Endothelial cell of umbilical vein (primary cell): ENCODE results near the gene MEAK7. TPM values are rescaled to one million over a fixed set of nuclear protein-coding genes. Genes with fewer than 3 reads are reported as not detected.

Source experiments
- BruUV-seq: library from RNA; stranded (reverse); fragments of 400-500 nt; replicated peaks from 2 replicates; lab custom pipeline; 2021; lab: Mats Ljungman, UMichigan
- CTCF ChIA-PET: fragments of 300-600, 350-600 bp; sonication (Branson Sonifier 250); formaldehyde crosslinking; loops from one replicate; lab custom pipeline; 2021; ENCODE audit warnings: antibody characterized with exemption, inconsistent platforms; lab: Charles Lee
- POLR2A ChIA-PET: fragments of 300-600, 350-600 bp; sonication (Branson Sonifier 250); formaldehyde crosslinking; loops from one replicate; lab custom pipeline; 2021; ENCODE audit warnings: antibody characterized with exemption, inconsistent platforms; lab: Charles Lee
- DNase-seq: peaks from one replicate; pipeline ENCODE4 v3.0.0-alpha.2; 2011; ENCODE audit warnings: low read depth, low spot score
- FAIRE-seq: peaks from 2 replicates; lab custom pipeline; 2011; peaks lifted over from hg19 to GRCh38; lab: Jason Lieb, UNC
- H2AFZ ChIP-seq: 2 replicates; pipeline ENCODE4 v1.6.0; 2012; ENCODE audit warnings: low read depth, low read length, control low read depth, inconsistent platforms
- H3K27ac ChIP-seq: 2 replicates; pipeline ENCODE4 v1.5.1; 2011; ENCODE audit warnings: low read depth, mild to moderate bottlenecking, control low read depth, low read length, moderate library complexity; ENCODE audit not compliant: insufficient read depth
- H3K27me3 ChIP-seq, 2 experiments: 2 replicates each; pipeline versions ENCODE4 v1.6.0 to v1.6.1; 2011; ENCODE audit warnings: low read length in 2 of 2, mixed read lengths in 1 of 2; ENCODE audit not compliant: control insufficient read depth in 2 of 2, insufficient read depth in 2 of 2
- H3K36me3 ChIP-seq, 2 experiments: 2 replicates in 1 of 2; 3 replicates in 1 of 2; pipeline ENCODE4 v1.5.1; 2011; ENCODE audit warnings: low read length in 2 of 2, mild to moderate bottlenecking in 1 of 2, moderate library complexity in 1 of 2; ENCODE audit not compliant: control insufficient read depth in 2 of 2, insufficient read depth in 2 of 2; ENCODE audit errors: extremely low read depth in 1 of 2
- H3K4me1 ChIP-seq: 3 replicates; pipeline ENCODE4 v1.5.1; 2011; ENCODE audit warnings: mild to moderate bottlenecking, low read length; ENCODE audit not compliant: control insufficient read depth, insufficient read depth; ENCODE audit errors: extremely low read depth
- H3K4me2 ChIP-seq: 2 replicates; pipeline ENCODE4 v1.6.1; 2011; ENCODE audit warnings: low read length, control low read depth, mixed read lengths; ENCODE audit not compliant: insufficient read depth
- H3K4me3 ChIP-seq, 3 experiments: fragments of 200-600 bp in 1 of 3; sonication (generic), shearing (Covaris generic) in 1 of 3; replicated peaks in 1 of 3; 2 replicates each; pipeline ENCODE4 v1.5.1; 2011 to 2016; ENCODE audit warnings: control low read depth in 3 of 3, low read length in 3 of 3, mild to moderate bottlenecking in 2 of 3, inconsistent platforms in 1 of 3, low read depth in 1 of 3, moderate library complexity in 1 of 3; ENCODE audit not compliant: insufficient read depth in 1 of 3
- H3K79me2 ChIP-seq: 2 replicates; pipeline ENCODE4 v1.6.0; 2012; ENCODE audit warnings: low read length, inconsistent platforms; ENCODE audit not compliant: control insufficient read depth, insufficient read depth
- H3K9ac ChIP-seq: replicated peaks from 2 replicates; pipeline ENCODE3; 2011; ENCODE audit warnings: low read length, control low read depth; ENCODE audit not compliant: insufficient read depth; ENCODE audit errors: extremely low read depth
- H3K9me1 ChIP-seq: replicated peaks from 3 replicates; pipeline ENCODE4 v1.6.0; 2011; ENCODE audit warnings: mild to moderate bottlenecking, low read length; ENCODE audit not compliant: control insufficient read depth, insufficient read depth; ENCODE audit errors: extremely low read depth
- H3K9me3 ChIP-seq: replicated peaks from 2 replicates; pipeline ENCODE4 v1.5.1; 2012; ENCODE audit warnings: low read length, inconsistent platforms; ENCODE audit not compliant: control insufficient read depth, insufficient read depth
- H4K20me1 ChIP-seq: replicated peaks from 2 replicates; pipeline ENCODE3; 2011; ENCODE audit warnings: mild to moderate bottlenecking, low read length; ENCODE audit not compliant: control insufficient read depth, insufficient read depth; ENCODE audit errors: extremely low read depth
- EZH2 ChIP-seq: IDR thresholded peaks from 2 replicates; pipeline ENCODE4 v1.6.1; 2012; ENCODE audit warnings: borderline replicate concordance, low read depth, mild to moderate bottlenecking, moderate library complexity, low read length, inconsistent platforms; ENCODE audit not compliant: severe bottlenecking
- GATA2 ChIP-seq: IDR thresholded peaks from 2 replicates; pipeline ENCODE4 v1.7.0; 2011; ENCODE audit warnings: low read depth, mild to moderate bottlenecking, moderate library complexity, mixed read lengths, low read length; ENCODE audit not compliant: insufficient read length, insufficient read depth
- JUN ChIP-seq: IDR thresholded peaks from 2 replicates; pipeline ENCODE4 v1.6.1; 2011; ENCODE audit warnings: borderline replicate concordance, low read depth; ENCODE audit not compliant: insufficient read length, insufficient read depth
- MYC ChIP-seq: IDR thresholded peaks from one replicate; pipeline ENCODE4 v1.6.1; 2011; ENCODE audit warnings: mild to moderate bottlenecking, low read depth, low read length
- POLR2A ChIP-seq: IDR thresholded peaks from 2 replicates; pipeline ENCODE4 v1.6.1; 2012; ENCODE audit warnings: low read depth, mild to moderate bottlenecking, control low read depth, low read length
- POLR2AphosphoS5 ChIP-seq: IDR thresholded peaks from 2 replicates; pipeline ENCODE4 v1.6.1; 2012; ENCODE audit warnings: low read depth, mild to moderate bottlenecking, control low read depth, low read length, moderate library complexity; ENCODE audit not compliant: insufficient read depth
- dilution Hi-C: fragments of 300-500 bp; cut with MboI; formaldehyde crosslinking; loops from one replicate; pipeline ENCODE4 v1.15.0; 2019; ENCODE audit warnings: low sequenced_read_pairs; ENCODE audit not compliant: extremely low pct_ligation_motif_present
- intact Hi-C: fragments of 100-400 bp; cut with micrococcal nuclease; formaldehyde crosslinking; loops from one replicate; pipeline ENCODE4 v1.10.0; 2022
- polyA plus RNA-seq, 4 experiments: library from polyadenylated mRNA; depleted of rRNA in 3 of 4; stranded (reverse) in 3 of 4; unstranded in 1 of 4; fragments of >200 nt; gene quantifications; 2 replicates each; pipeline versions ENCODE4 v1.2.1 to v1.2.3, GENCODE V29; 2011 to 2012; ENCODE audit warnings: missing spikeins in 1 of 4
- total RNA-seq: library from RNA; stranded (reverse); gene quantifications from 2 replicates; pipeline ENCODE4 v1.2.3, GENCODE V29; 2021
- TF ChIP-seq, protein P1 (sequence below): IDR thresholded peaks from 2 replicates; pipeline ENCODE4 v1.6.1; 2011; ENCODE audit not compliant: insufficient read depth, insufficient read length
- TF ChIP-seq, protein P2 (sequence below), 2 donors: IDR thresholded peaks; 1 replicate in 1 of 2; 2 replicates in 1 of 2; pipeline ENCODE4 v1.5.1; 2011; ENCODE audit warnings: low read length in 2 of 2, mild to moderate bottlenecking in 2 of 2, moderate library complexity in 2 of 2, control low read depth in 1 of 2, inconsistent platforms in 1 of 2, low read depth in 1 of 2; ENCODE audit not compliant: insufficient read depth in 1 of 2; ENCODE audit errors: extremely low read depth in 1 of 2

The MEAK7 gene
- total and polyA plus RNA-seq, 2 donors (not counting 3 experiments of a cell fraction or from before 2014, with no cell fraction given): 16.2 to 22.7 TPM

DNA sequence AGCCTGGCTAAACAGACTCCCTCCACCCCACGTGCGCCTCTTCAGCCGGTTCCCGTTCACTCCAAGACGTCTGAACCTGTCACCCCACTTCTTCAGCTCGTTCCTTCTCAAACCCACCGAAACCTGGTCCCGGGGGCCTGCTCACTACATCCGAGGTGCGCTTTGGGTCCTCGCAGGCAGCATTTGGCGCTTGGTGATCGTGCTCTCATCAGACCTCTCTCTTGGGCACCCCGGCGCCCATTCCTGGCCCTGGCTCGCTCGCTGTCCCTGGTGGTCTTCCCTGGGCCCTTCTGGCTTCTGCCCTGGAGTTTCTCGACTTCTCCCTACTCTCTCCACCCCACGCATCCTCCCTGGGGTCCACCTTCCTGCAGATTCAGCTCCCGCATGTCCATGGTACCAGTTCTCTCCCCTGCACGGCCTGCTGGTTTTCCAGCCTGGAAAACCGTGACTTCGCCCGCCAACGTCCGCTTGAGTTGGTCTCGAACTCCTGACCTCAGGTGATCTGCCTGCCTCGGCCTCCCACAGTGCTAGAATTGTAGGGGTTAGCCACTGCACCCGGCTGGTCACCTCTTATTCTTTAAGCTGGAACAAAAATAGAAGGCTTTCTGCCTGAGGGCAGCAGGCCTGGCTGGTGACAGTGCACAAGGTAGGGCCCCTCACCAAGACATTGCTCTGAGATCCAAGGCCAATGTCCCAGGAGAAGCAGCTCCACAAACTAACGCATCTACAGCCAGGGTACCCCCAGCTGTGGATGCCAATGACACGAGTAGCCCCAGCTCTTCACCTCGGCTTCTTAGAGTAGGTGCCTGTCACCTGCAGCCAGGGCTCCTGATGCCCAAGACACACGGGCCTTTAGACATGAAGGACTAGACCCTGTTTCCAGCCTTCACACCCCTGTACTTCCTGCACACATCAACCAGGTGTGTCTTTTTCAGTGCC is 1.1 kb upstream of the MEAK7 start:
- ChIA-PET POLR2A (interaction anchor here (1.2 kb wide), 1 partner anchor 36 kb away, joined by 3 read pairs; no protein-coding TSS in a partner anchor), CTCF (interaction anchor here (0.7 to 5.0 kb wide), 50 partner anchors 8 to 1309 kb away, joined by 3 to 74 read pairs (median 5); partner anchors contain the start of genes COTL1, KLHL36 and TAF1C)
- Histone ChIP-seq H3K9me1 (no peaks in the 10 kb centered on the region), H3K4me1 (peaks cover 10% of the 10 kb centered on the region), H3K79me2 (peaks cover 4% of the 10 kb centered on the region), H3K36me3 (peaks cover 0 to 3% of the 10 kb centered on the region in 2 experiments), H3K4me3 (no peak overlapping the region), H2AFZ (peak overlapping the region; percentile 49), H3K27ac (peak overlapping the region; percentile 38), H3K27me3 (no peaks in the 10 kb centered on the region), H3K9me3 (no peaks in the 10 kb centered on the region), H3K9ac (peak overlapping the region; percentile 20), H4K20me1 (no peaks in the 10 kb centered on the region), H3K4me2 (peak overlapping the region; percentile 23)
- dilution Hi-C loops: loop anchor here (25.0 kb wide), 1 partner anchor 107 kb away; the partner anchor contains the start of gene COTL1
- FAIRE-seq (no peak), DNase-seq (no peak)
- TF ChIP-seq POLR2A: no peak
- intact Hi-C loops: loop anchor here (1.0 to 2.0 kb wide), 2 partner anchors 228 to 549 kb away; no protein-coding TSS in a partner anchor
- BruUV-seq: no TSS peak

DNA sequence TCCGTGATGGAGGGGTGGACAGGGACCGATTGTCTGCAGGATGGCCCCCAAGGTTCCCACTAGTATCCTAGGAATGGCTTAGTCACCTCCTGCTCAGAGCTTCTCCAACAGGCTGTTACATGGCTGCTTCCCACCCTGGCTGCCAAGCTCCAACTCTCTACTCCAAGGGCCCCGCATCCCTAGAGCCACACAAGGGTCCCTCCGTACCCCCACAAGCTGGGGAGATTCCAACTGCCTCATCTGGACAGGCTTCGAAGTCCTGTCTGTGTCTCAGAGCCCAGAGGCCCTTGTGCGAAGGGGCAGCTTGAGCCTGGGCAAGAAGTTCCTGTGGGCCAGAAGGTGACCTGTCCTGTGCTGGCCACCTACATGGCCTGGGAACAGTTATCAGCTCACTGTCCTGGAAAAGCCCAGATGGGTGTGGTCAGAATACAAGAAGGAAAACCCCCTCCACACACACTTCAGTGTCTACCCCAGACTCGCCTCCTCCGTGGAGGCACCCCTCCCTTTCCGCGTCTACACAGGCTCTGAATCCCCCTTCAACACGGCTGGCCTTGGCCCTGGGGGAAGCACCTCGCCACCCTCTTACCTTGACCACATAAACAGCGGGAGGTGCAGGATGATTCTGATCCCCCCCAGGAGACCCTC is 586 bp downstream of the MEAK7 start:
- Histone ChIP-seq H3K27me3 (no peaks in the 10 kb centered on the region), H3K4me1 (peaks cover 10% of the 10 kb centered on the region), H3K4me2 (peak overlapping the region; percentile 74), H3K9me3 (no peaks in the 10 kb centered on the region), H2AFZ (peak overlapping the region; percentile 86), H3K27ac (no peak overlapping the region), H3K9me1 (no peaks in the 10 kb centered on the region), H3K36me3 (peaks cover 0 to 3% of the 10 kb centered on the region in 2 experiments), H3K79me2 (peaks cover 4% of the 10 kb centered on the region), H3K4me3 (peak overlapping the region; percentile 61 to 81 (median 62)), H4K20me1 (no peaks in the 10 kb centered on the region), H3K9ac (peak overlapping the region; percentile 27)
- intact Hi-C loops: no loop called here
- ChIA-PET CTCF (interaction anchor here (1.2 to 3.9 kb wide), 3 partner anchors 116 to 320 kb away, joined by 5 to 74 read pairs (median 23); partner anchors contain the start of gene COTL1), POLR2A (no interaction called here)
- peak; percentile 29 for DNase-seq
- FAIRE-seq: peak; percentile 37
- dilution Hi-C loops: loop anchor here (25.0 kb wide), 1 partner anchor 108 kb away; the partner anchor contains the start of gene COTL1
- TF ChIP-seq, protein P1, sequence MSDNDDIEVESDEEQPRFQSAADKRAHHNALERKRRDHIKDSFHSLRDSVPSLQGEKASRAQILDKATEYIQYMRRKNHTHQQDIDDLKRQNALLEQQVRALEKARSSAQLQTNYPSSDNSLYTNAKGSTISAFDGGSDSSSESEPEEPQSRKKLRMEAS: no peak
- no peak for TF ChIP-seq POLR2AphosphoS5
- TF ChIP-seq, protein P2, sequence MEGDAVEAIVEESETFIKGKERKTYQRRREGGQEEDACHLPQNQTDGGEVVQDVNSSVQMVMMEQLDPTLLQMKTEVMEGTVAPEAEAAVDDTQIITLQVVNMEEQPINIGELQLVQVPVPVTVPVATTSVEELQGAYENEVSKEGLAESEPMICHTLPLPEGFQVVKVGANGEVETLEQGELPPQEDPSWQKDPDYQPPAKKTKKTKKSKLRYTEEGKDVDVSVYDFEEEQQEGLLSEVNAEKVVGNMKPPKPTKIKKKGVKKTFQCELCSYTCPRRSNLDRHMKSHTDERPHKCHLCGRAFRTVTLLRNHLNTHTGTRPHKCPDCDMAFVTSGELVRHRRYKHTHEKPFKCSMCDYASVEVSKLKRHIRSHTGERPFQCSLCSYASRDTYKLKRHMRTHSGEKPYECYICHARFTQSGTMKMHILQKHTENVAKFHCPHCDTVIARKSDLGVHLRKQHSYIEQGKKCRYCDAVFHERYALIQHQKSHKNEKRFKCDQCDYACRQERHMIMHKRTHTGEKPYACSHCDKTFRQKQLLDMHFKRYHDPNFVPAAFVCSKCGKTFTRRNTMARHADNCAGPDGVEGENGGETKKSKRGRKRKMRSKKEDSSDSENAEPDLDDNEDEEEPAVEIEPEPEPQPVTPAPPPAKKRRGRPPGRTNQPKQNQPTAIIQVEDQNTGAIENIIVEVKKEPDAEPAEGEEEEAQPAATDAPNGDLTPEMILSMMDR (IDR thresholded peaks at IDR 0.05; ENCODE audit: extremely low read depth in 1 of 2, insufficient read depth in 1 of 2, low read depth in 1 of 2, low read length in 2 of 2): no peak
- TF ChIP-seq GATA2: no peak
- TF ChIP-seq EZH2: no peak
- no peak for TF ChIP-seq MYC
- TF ChIP-seq JUN: no peak
- BruUV-seq: no TSS peak
